ENCODE results near the gene TCF12.

- TF ChIP-seq SP1 (IDR thresholded peaks at IDR 0.05; ENCODE audit: low read depth, low read length) (no peak), YY1 (IDR thresholded peaks at IDR 0.05; ENCODE audit: low read depth, low read length) (no peak), TCF12 (IDR thresholded peaks at IDR 0.05; ENCODE audit: low read depth, low read length) (no peak), CTCF (IDR thresholded peaks at IDR 0.05; ENCODE audit: control extremely low read depth in 1 of 3, insufficient read depth in 1 of 3, low read depth in 1 of 3, low read length in 3 of 3) (peak in 1 of 3 experiments; percentile 23; a peak in 1 of 4 replicates), TAF1 (IDR thresholded peaks at IDR 0.05; ENCODE audit: low read depth, low read length) (no peak), JUN (IDR thresholded peaks at IDR 0.05; ENCODE audit: low read depth, low read length) (no peak), CHD7 (IDR thresholded peaks at IDR 0.05; ENCODE audit: insufficient replicate concordance, low read length) (no peak), JUND (IDR thresholded peaks at IDR 0.05; ENCODE audit: low read length) (no peak)
Observed at GRCh38 chr15:57296473-57297162, 378.2 kb downstream of the TCF12 start.
